Stimulated activated CD4-positive, alpha-beta T cell treated with anti-CD3 and anti-CD28 coated beads, TNF-alpha, amount 100 ng/mL, for 48 hours (primary cell): ENCODE results near the gene NDC80.
"Not testable (repeated sequence)": the region's sequence is repeated elsewhere in the genome, so short reads cannot be mapped to it uniquely, and the experiment has no call there.

Source experiments
- DNase-seq, 3 donors: peaks; one replicate each; pipeline ENCODE4 v3.0.0-alpha.2; 2020; ENCODE audit warnings: low read depth in 3 of 3

Gene NDC80

GRCh38 chr18:2571200-2572170 is at the start of gene NDC80, which contains the start of gene METTL4:
Gene NDC80, plus strand, starts transcription at chr18:2571557. Its CDS starts 1,429 bp downstream, at chr18:2572986.
Gene METTL4, minus strand, starts transcription at chr18:2571505. Its CDS starts 4,289 bp downstream, at chr18:2567216.
- peak; percentile 66 to 76 (median 71) for DNase-seq

- DNase-seq = no peak
These were observed 49.2 kb upstream of the NDC80 start for GRCh38 chr18:2522112-2522511.

- not testable (repeated sequence) for DNase-seq
These were observed 46.6 kb upstream of the NDC80 start for GRCh38 chr18:2524794-2525198.

GRCh38 chr18:2526329-2526728 is 45.0 kb upstream of the NDC80 start:
- no peak for DNase-seq

GRCh38 chr18:2529154-2529553 is 42.2 kb upstream of the NDC80 start:
- DNase-seq = no peak

- DNase-seq = no peak
These were observed 39.6 kb upstream of the NDC80 start for GRCh38 chr18:2531751-2532150.

- DNase-seq = no peak
These were observed 38.6 kb upstream of the NDC80 start for GRCh38 chr18:2532797-2533196.

- DNase-seq = no peak
These were observed 36.5 kb upstream of the NDC80 start for GRCh38 chr18:2534906-2535305.

- DNase-seq = no peak
These were observed 35.9 kb upstream of the NDC80 start for GRCh38 chr18:2535419-2535910.

- DNase-seq = no peak
These were observed 35.3 kb upstream of the NDC80 start for GRCh38 chr18:2536063-2536462.

GRCh38 chr18:2536493-2536892 is 34.9 kb upstream of the NDC80 start:
- no peak for DNase-seq

- DNase-seq = no peak
These were observed 34.1 kb upstream of the NDC80 start for GRCh38 chr18:2537296-2537695.

- no peak for DNase-seq
These were observed 33.1 kb upstream of the NDC80 start for GRCh38 chr18:2538236-2538635.

- DNase-seq = no peak
These were observed 32.5 kb upstream of the NDC80 start for GRCh38 chr18:2538844-2539243.

GRCh38 chr18:2540575-2540974 is 30.8 kb upstream of the NDC80 start:
- DNase-seq = no peak

GRCh38 chr18:2541925-2542563 is 29.3 kb upstream of the NDC80 start:
- not testable (repeated sequence) for DNase-seq

- no peak for DNase-seq
These were observed 26.2 kb upstream of the NDC80 start for GRCh38 chr18:2545155-2545554.

- DNase-seq = no peak
These were observed 23.8 kb upstream of the NDC80 start for GRCh38 chr18:2547477-2548087.

- DNase-seq = no peak
These were observed 21.9 kb upstream of the NDC80 start for GRCh38 chr18:2549462-2549861.

GRCh38 chr18:2551425-2551824 is 19.9 kb upstream of the NDC80 start:
- no peak for DNase-seq

- DNase-seq = no peak
These were observed 16.7 kb upstream of the NDC80 start for GRCh38 chr18:2554696-2555095.

- DNase-seq = no peak
These were observed 15.5 kb upstream of the NDC80 start for GRCh38 chr18:2555895-2556294.
